ENCODE results near the gene CDKN2D.

GRCh38 chr19:10582091-10582490 lies 13.3 kb upstream of the CDKN2D start:
- TF ChIP-seq EZH2 (IDR thresholded peaks at IDR 0.05; ENCODE audit: insufficient read depth, poor library complexity, severe bottlenecking) (no peak), EZH2phosphoT487 (IDR thresholded peaks at IDR 0.05; ENCODE audit: insufficient read depth, low read depth) (no peak)
